WTC11 (cell line): ENCODE data around the gene DCLK1.
"Not testable (repeated sequence)": the region's sequence is repeated elsewhere in the genome, so short reads cannot be mapped to it uniquely, and the experiment has no call there.

Experiments
- CREM ChIP-seq: sonication (generic); formaldehyde crosslinking; IDR thresholded peaks from 2 replicates; pipeline ENCODE4 v1.8.1; 2022; ENCODE audit warnings: mild to moderate bottlenecking, missing genetic modification reagents, moderate library complexity
- CTCF ChIP-seq: fragments of 200-600 bp; IDR thresholded peaks from 2 replicates; pipeline ENCODE4 v1.8.0; 2022; ENCODE audit warnings: antibody characterized with exemption
- E2F1 ChIP-seq: sonication (generic); formaldehyde crosslinking; IDR thresholded peaks from 2 replicates; pipeline ENCODE4 v1.8.0; 2022; ENCODE audit warnings: mild to moderate bottlenecking, missing genetic modification reagents
- E2F4 ChIP-seq: sonication (generic); formaldehyde crosslinking; IDR thresholded peaks from 2 replicates; pipeline ENCODE4 v1.8.1; 2022; ENCODE audit warnings: low read depth, mild to moderate bottlenecking, moderate library complexity, missing genetic modification reagents, borderline replicate concordance
- FOXP4 ChIP-seq: sonication (generic); formaldehyde crosslinking; IDR thresholded peaks from 2 replicates; pipeline ENCODE4 v1.8.0; 2022; ENCODE audit warnings: mild to moderate bottlenecking, missing genetic modification reagents
- JUN ChIP-seq: sonication (generic); formaldehyde crosslinking; IDR thresholded peaks from 2 replicates; pipeline ENCODE4 v1.8.0; 2023; ENCODE audit warnings: mild to moderate bottlenecking, missing genetic modification reagents
- MAX ChIP-seq: sonication (generic); formaldehyde crosslinking; IDR thresholded peaks from 2 replicates; pipeline ENCODE4 v1.8.0; 2022; ENCODE audit warnings: mild to moderate bottlenecking, missing genetic modification reagents
- NFYB ChIP-seq: sonication (generic); formaldehyde crosslinking; conservative IDR thresholded peaks from 2 replicates; pipeline ENCODE4 v1.8.0; 2022; ENCODE audit warnings: low read depth, missing genetic modification reagents
- NR2C2 ChIP-seq: sonication (generic); formaldehyde crosslinking; IDR thresholded peaks from 2 replicates; pipeline ENCODE4 v1.8.0; 2022; ENCODE audit warnings: mild to moderate bottlenecking, missing genetic modification reagents
- NR3C1 ChIP-seq: sonication (generic); formaldehyde crosslinking; conservative IDR thresholded peaks from 2 replicates; pipeline ENCODE4 v1.8.1; 2023; ENCODE audit warnings: low read depth, mild to moderate bottlenecking, missing genetic modification reagents
- RORB ChIP-seq: fragments of 250-450 bp; sonication (Bioruptor Pico); IDR thresholded peaks from 2 replicates; pipeline ENCODE4 v1.9.0; 2021; ENCODE audit warnings: mild to moderate bottlenecking
- SP1 ChIP-seq: sonication (generic); formaldehyde crosslinking; conservative IDR thresholded peaks from 2 replicates; pipeline ENCODE4 v1.8.1; 2022; ENCODE audit warnings: missing genetic modification reagents
- TEAD4 ChIP-seq: sonication (generic); formaldehyde crosslinking; IDR thresholded peaks from 2 replicates; pipeline ENCODE4 v1.8.0; 2022; ENCODE audit warnings: mild to moderate bottlenecking, missing genetic modification reagents
- ZBTB21 ChIP-seq: sonication (generic); formaldehyde crosslinking; IDR thresholded peaks from 2 replicates; pipeline ENCODE4 v1.8.1; 2023; ENCODE audit warnings: mild to moderate bottlenecking, missing genetic modification reagents, borderline replicate concordance

- TF ChIP-seq NR2C2; E2F1 (CRISPR knock-in tag); FOXP4; NFYB; CTCF; TEAD4 (CRISPR knock-in tag); E2F4 (CRISPR knock-in tag); MAX (CRISPR knock-in tag); NR3C1; ZBTB21 (CRISPR knock-in tag); RORB (CRISPR knock-in tag); CREM; SP1; JUN: not testable (repeated sequence)
These were observed 164.2 kb downstream of the DCLK1 start for GRCh38 chr13:35966951-35967350.
